K562 (cell line): ENCODE results near the gene TBC1D1. TPM values are rescaled to one million over a fixed set of nuclear protein-coding genes. Genes with fewer than 3 reads are reported as not detected.

Source experiments
- GATAD2A ChIP-seq: fragments of 450-650 bp; IDR thresholded peaks from 2 replicates; pipeline ENCODE4 v1.6.1; 2017
- HDGF ChIP-seq: fragments of 450-650 bp; IDR thresholded peaks from 2 replicates; pipeline ENCODE4 v1.6.1; 2016
- NFIC ChIP-seq: fragments of 450-650 bp; IDR thresholded peaks from 2 replicates; pipeline ENCODE4 v1.6.1; 2017; ENCODE audit warnings: mild to moderate bottlenecking, inconsistent platforms
- NONO ChIP-seq, 2 experiments: fragments of 200-400 bp in 1 of 2; fragments of 450-650 bp in 1 of 2; formaldehyde crosslinking in 1 of 2; IDR thresholded peaks; 2 replicates each; pipeline ENCODE4 v1.6.1; 2017; ENCODE audit warnings: low read depth in 2 of 2, mild to moderate bottlenecking in 2 of 2, moderate library complexity in 2 of 2, low read length in 1 of 2
- POLR2A ChIP-seq: fragments of 450-650 bp; conservative IDR thresholded peaks from 2 replicates; pipeline ENCODE4 v1.6.1; 2016
- RAD51 ChIP-seq: fragments of 450-650 bp; IDR thresholded peaks from 2 replicates; pipeline ENCODE4 v1.7.1; 2016; ENCODE audit warnings: low read depth, mild to moderate bottlenecking, borderline replicate concordance
- RBM17 ChIP-seq: fragments of 200-400 bp; formaldehyde crosslinking; IDR thresholded peaks from 2 replicates; pipeline ENCODE4 v1.6.1; 2017; ENCODE audit warnings: low read depth, mild to moderate bottlenecking, low read length, borderline replicate concordance
- RERE ChIP-seq: sonication (generic); formaldehyde crosslinking; IDR thresholded peaks from 2 replicates; pipeline ENCODE4 v1.8.0; 2023; ENCODE audit warnings: missing genetic modification reagents, mild to moderate bottlenecking, borderline replicate concordance
- TRIM28 ChIP-seq: fragments of 450-650 bp; IDR thresholded peaks from 2 replicates; pipeline ENCODE4 v1.6.1; 2017
- USF1 ChIP-seq: sonication (generic); formaldehyde crosslinking; IDR thresholded peaks from 2 replicates; pipeline ENCODE4 v1.9.0; 2022; ENCODE audit warnings: mild to moderate bottlenecking, missing genetic modification reagents
- polyA plus RNA-seq, 8 experiments: library from polyadenylated mRNA; depleted of rRNA in 4 of 8; stranded (reverse) in 5 of 8; unstranded in 3 of 8; fragments of >200 nt; fragmentation: Nextera tagmentation in 2 of 8; fragmentation: Illumina TruSeq in 1 of 8; extraction: Ambion mirVana in 2 of 8; extraction: Trizol in 1 of 8; gene quantifications; 2 replicates each; pipeline versions ENCODE4 v1.2.1 to v1.2.3, GENCODE V29; 2011 to 2014; ENCODE audit warnings: inconsistent platforms in 1 of 8, missing spikeins in 1 of 8
- total RNA-seq, 7 experiments: library from RNA; depleted of rRNA in 6 of 7; stranded (reverse); fragments of >200 nt in 6 of 7; fragmentation: Illumina TruSeq in 2 of 7; extraction: Trizol in 2 of 7; gene quantifications; 2 replicates each; pipeline versions ENCODE4 v1.2.1 to v1.2.3, GENCODE V29; 2011 to 2021; ENCODE audit warnings: low replicate concordance in 1 of 7
- TF ChIP-seq, protein P1 (sequence below): sonication (generic); formaldehyde crosslinking; IDR thresholded peaks from 2 replicates; pipeline ENCODE4 v1.5.0; 2020; ENCODE audit warnings: missing genetic modification reagents
- TF ChIP-seq, protein P2 (sequence below): sonication (generic); formaldehyde crosslinking; IDR thresholded peaks from 2 replicates; pipeline ENCODE4 v1.8.1; 2023; ENCODE audit warnings: mild to moderate bottlenecking, missing genetic modification reagents

The TBC1D1 gene
- total and polyA plus RNA-seq, 9 of the 15 experiments (the other 6 are each of a cell fraction or from before 2014, with no cell fraction given): 0.59 to 14.2 (median 8.8) TPM

GRCh38 chr4:37953620-37954293, 62.9 kb downstream of the TBC1D1 start (continued):
- TF ChIP-seq, protein P1, sequence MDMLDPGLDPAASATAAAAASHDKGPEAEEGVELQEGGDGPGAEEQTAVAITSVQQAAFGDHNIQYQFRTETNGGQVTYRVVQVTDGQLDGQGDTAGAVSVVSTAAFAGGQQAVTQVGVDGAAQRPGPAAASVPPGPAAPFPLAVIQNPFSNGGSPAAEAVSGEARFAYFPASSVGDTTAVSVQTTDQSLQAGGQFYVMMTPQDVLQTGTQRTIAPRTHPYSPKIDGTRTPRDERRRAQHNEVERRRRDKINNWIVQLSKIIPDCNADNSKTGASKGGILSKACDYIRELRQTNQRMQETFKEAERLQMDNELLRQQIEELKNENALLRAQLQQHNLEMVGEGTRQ: peak; percentile 73
- TF ChIP-seq GATAD2A: no peak
- TF ChIP-seq TRIM28: no peak
- TF ChIP-seq POLR2A: no peak
- TF ChIP-seq RAD51: peak; percentile 50; the same call in 1 of the 2 replicates
- no peak for TF ChIP-seq RBM17
- TF ChIP-seq HDGF: no peak
- no peak for TF ChIP-seq NFIC
- TF ChIP-seq, protein P2, sequence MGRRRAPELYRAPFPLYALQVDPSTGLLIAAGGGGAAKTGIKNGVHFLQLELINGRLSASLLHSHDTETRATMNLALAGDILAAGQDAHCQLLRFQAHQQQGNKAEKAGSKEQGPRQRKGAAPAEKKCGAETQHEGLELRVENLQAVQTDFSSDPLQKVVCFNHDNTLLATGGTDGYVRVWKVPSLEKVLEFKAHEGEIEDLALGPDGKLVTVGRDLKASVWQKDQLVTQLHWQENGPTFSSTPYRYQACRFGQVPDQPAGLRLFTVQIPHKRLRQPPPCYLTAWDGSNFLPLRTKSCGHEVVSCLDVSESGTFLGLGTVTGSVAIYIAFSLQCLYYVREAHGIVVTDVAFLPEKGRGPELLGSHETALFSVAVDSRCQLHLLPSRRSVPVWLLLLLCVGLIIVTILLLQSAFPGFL (CRISPR knock-in tag): no peak
- TF ChIP-seq NONO (IDR thresholded peaks at IDR 0.05; ENCODE audit: low read depth in 2 of 2, low read length in 1 of 2): no peak
- peak; percentile 56 for TF ChIP-seq USF1 (CRISPR knock-in tag)
- no peak for TF ChIP-seq RERE (CRISPR knock-in tag)
